HL-60 (cell line): Measurements from ENCODE around the gene PRLR.

Experiments
- DNase-seq, 2 experiments: peaks; one replicate each; pipeline ENCODE4 v3.0.0-alpha.2; 2010 to 2020; ENCODE audit warnings: low read depth in 1 of 2, low spot score in 1 of 2
- H3K27ac ChIP-seq: fragments of 250-450 bp; sonication (Bioruptor Pico); replicated peaks from 2 replicates; pipeline ENCODE4 v1.5.1; 2020; ENCODE audit warnings: mild to moderate bottlenecking, moderate library complexity
- H3K27me3 ChIP-seq: fragments of 250-450 bp; sonication (Bioruptor Pico); 2 replicates; pipeline ENCODE4 v1.5.1; 2021; ENCODE audit warnings: mild to moderate bottlenecking, moderate library complexity; ENCODE audit not compliant: insufficient read depth, poor library complexity, severe bottlenecking
- H3K4me3 ChIP-seq: replicated peaks from 2 replicates; pipeline ENCODE4 v1.5.1; 2011; ENCODE audit warnings: mild to moderate bottlenecking, control low read depth, low read length; ENCODE audit not compliant: insufficient read depth
- GABPA ChIP-seq: IDR thresholded peaks from 2 replicates; pipeline ENCODE4 v1.6.1; 2012; ENCODE audit warnings: low read depth
- POLR2AphosphoS5 ChIP-seq: IDR thresholded peaks from 2 replicates; pipeline ENCODE4 v1.6.1; 2012; ENCODE audit warnings: low read depth
- SPI1 ChIP-seq: IDR thresholded peaks from 2 replicates; pipeline ENCODE4 v1.6.1; 2012; ENCODE audit warnings: low read depth, mild to moderate bottlenecking, borderline replicate concordance
- TF ChIP-seq, protein P1 (sequence below): IDR thresholded peaks from one replicate; pipeline ENCODE4 v1.5.1; 2011; ENCODE audit warnings: low read length, control low read depth, inconsistent platforms; ENCODE audit not compliant: insufficient read depth
- TF ChIP-seq, protein P2 (sequence below): IDR thresholded peaks from 2 replicates; pipeline ENCODE4 v1.6.1; 2012; ENCODE audit warnings: low read depth; ENCODE audit not compliant: insufficient replicate concordance

Gene PRLR

DNA sequence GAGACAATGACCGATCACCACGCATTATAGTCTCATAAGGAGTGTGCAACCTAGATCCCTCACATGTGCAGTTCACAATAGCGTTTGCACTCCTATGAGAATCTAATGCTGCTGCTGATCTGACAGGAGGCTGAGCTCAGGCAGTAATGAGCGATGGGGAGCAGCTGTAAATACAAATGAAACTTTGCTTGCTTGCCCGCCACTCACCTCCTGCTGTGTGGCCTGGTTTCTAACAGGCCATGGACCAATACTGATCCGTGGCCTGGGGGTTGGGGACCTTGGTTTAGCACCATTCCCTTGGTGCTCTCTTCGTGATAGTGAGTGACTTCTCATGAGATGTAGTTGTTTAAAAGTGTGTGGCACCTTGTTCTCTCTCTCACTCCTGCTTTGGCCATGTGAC, 50.2 kb downstream of the PRLR start:
- no peak for DNase-seq
- Histone ChIP-seq H3K27me3 (no peaks in the 10 kb centered on the region), H3K4me3 (no peak overlapping the region), H3K27ac (no peak overlapping the region)
- no peak for TF ChIP-seq POLR2AphosphoS5
- TF ChIP-seq, protein P1, sequence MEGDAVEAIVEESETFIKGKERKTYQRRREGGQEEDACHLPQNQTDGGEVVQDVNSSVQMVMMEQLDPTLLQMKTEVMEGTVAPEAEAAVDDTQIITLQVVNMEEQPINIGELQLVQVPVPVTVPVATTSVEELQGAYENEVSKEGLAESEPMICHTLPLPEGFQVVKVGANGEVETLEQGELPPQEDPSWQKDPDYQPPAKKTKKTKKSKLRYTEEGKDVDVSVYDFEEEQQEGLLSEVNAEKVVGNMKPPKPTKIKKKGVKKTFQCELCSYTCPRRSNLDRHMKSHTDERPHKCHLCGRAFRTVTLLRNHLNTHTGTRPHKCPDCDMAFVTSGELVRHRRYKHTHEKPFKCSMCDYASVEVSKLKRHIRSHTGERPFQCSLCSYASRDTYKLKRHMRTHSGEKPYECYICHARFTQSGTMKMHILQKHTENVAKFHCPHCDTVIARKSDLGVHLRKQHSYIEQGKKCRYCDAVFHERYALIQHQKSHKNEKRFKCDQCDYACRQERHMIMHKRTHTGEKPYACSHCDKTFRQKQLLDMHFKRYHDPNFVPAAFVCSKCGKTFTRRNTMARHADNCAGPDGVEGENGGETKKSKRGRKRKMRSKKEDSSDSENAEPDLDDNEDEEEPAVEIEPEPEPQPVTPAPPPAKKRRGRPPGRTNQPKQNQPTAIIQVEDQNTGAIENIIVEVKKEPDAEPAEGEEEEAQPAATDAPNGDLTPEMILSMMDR = no peak
- TF ChIP-seq SPI1 = no peak
- TF ChIP-seq, protein P2, sequence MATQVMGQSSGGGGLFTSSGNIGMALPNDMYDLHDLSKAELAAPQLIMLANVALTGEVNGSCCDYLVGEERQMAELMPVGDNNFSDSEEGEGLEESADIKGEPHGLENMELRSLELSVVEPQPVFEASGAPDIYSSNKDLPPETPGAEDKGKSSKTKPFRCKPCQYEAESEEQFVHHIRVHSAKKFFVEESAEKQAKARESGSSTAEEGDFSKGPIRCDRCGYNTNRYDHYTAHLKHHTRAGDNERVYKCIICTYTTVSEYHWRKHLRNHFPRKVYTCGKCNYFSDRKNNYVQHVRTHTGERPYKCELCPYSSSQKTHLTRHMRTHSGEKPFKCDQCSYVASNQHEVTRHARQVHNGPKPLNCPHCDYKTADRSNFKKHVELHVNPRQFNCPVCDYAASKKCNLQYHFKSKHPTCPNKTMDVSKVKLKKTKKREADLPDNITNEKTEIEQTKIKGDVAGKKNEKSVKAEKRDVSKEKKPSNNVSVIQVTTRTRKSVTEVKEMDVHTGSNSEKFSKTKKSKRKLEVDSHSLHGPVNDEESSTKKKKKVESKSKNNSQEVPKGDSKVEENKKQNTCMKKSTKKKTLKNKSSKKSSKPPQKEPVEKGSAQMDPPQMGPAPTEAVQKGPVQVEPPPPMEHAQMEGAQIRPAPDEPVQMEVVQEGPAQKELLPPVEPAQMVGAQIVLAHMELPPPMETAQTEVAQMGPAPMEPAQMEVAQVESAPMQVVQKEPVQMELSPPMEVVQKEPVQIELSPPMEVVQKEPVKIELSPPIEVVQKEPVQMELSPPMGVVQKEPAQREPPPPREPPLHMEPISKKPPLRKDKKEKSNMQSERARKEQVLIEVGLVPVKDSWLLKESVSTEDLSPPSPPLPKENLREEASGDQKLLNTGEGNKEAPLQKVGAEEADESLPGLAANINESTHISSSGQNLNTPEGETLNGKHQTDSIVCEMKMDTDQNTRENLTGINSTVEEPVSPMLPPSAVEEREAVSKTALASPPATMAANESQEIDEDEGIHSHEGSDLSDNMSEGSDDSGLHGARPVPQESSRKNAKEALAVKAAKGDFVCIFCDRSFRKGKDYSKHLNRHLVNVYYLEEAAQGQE = no peak
- no peak for TF ChIP-seq GABPA

DNA sequence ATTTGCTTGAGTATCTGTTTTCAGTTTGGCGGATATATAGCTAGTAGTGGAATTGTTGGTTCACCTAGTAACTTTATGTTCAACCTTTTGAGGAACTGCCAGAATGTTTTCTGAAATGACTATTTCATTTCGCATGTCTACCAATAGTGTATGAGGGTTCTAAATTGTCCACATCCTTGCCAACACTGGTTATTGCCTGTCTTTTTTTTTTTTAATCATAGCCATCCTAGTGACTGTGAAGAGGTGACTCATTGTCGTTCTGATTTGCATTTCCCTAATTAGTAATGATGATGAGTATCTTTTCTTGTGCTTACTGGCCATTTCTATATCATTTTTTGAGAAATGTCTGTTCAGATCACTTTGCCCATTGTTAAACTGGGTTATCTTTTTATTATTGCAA, 52.5 kb downstream of the PRLR start:
- DNase-seq = no peak
- no peak for TF ChIP-seq SPI1
- no peak for TF ChIP-seq POLR2AphosphoS5
- TF ChIP-seq, protein P2 = no peak
- TF ChIP-seq, protein P1 = no peak
- no peak for TF ChIP-seq GABPA
- H3K27ac ChIP-seq = no peak overlapping the region
- H3K27me3 ChIP-seq = no peaks in the 10 kb centered on the region
- no peak overlapping the region for H3K4me3 ChIP-seq

DNA sequence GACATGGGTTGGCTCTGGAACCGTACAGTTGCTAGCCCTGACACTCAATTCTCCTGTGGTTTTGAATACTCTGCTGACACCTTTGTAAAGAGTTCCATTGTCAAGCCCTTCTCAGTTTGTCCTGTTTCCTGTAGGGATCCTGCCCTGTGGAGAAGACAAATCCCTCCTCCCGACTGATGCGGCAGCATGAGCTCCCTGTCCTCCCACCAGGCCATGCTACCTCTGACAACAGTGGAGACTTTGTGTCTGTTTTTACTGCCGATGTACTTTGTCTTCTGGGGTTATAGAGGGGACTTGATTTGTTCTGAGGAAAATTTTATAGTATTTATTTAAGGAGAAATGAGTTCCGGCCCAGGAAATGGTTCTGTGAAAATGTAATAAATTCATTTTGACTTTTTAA, 57.8 kb downstream of the PRLR start:
- TF ChIP-seq POLR2AphosphoS5 (no peak), SPI1 (no peak), GABPA (no peak)
- TF ChIP-seq, protein P1 = no peak
- TF ChIP-seq, protein P2 = no peak
- no peak for DNase-seq
- Histone ChIP-seq H3K27ac (no peak overlapping the region), H3K27me3 (no peaks in the 10 kb centered on the region), H3K4me3 (no peak overlapping the region)
